HL-60 (cell line): ENCODE results near the gene GPR17.

Experiments
- CTCF ChIP-seq: IDR thresholded peaks from one replicate; pipeline ENCODE4 v1.5.1; 2011; ENCODE audit warnings: low read length, control low read depth, inconsistent platforms; ENCODE audit not compliant: insufficient read depth
- POLR2AphosphoS5 ChIP-seq: IDR thresholded peaks from 2 replicates; pipeline ENCODE4 v1.6.1; 2012; ENCODE audit warnings: low read depth
- SPI1 ChIP-seq: IDR thresholded peaks from 2 replicates; pipeline ENCODE4 v1.6.1; 2012; ENCODE audit warnings: low read depth, mild to moderate bottlenecking, borderline replicate concordance

- TF ChIP-seq CTCF (no peak), POLR2AphosphoS5 (no peak), SPI1 (no peak)
Observed at GRCh38 chr2:127618551-127619202, 27.3 kb upstream of the GPR17 start.
